ENCODE data around the gene PPP1R12B. TPM values are rescaled to one million over a fixed set of nuclear protein-coding genes. Genes with fewer than 3 reads are reported as not detected.
"Not testable (repeated sequence)": the region's sequence is repeated elsewhere in the genome, so short reads cannot be mapped to it uniquely, and the experiment has no call there.

The PPP1R12B gene
- total and polyA plus RNA-seq, 2 donors: 7.5 to 8.2 TPM

- Histone ChIP-seq H3K27me3 (ENCODE audit: control insufficient read depth in 2 of 2, insufficient read depth in 1 of 2, low read length in 1 of 2) (no peaks in the 10 kb centered on the region), H3K9me3 (ENCODE audit: control insufficient read depth in 2 of 2, insufficient read depth in 1 of 2, low read length in 1 of 2) (no peaks in the 10 kb centered on the region), H3K36me3 (ENCODE audit: control insufficient read depth in 2 of 2, insufficient read depth in 2 of 2, low read length in 1 of 2) (no peaks in the 10 kb centered on the region), H3K27ac (ENCODE audit: low read depth in 1 of 2, low read length in 1 of 2) (no peak overlapping the region), H3K4me1 (ENCODE audit: control insufficient read depth in 2 of 2, insufficient read depth in 2 of 2, low read length in 2 of 2) (no peaks in the 10 kb centered on the region), H3K4me3 (ENCODE audit: low read length in 2 of 2) (no peak overlapping the region)
- 99% methylated on average over 2 of the region's 2 CpGs for WGBS
- no peak for DNase-seq (ENCODE audit: low read depth in 6 of 9, low spot score in 9 of 9)
Measured at GRCh38 chr1:202362212-202362611, 13.7 kb downstream of the PPP1R12B start.

- H3K27ac ChIP-seq (ENCODE audit: low read depth in 1 of 2, low read length in 1 of 2): no peak overlapping the region
- H3K9me3 ChIP-seq (ENCODE audit: control insufficient read depth in 2 of 2, insufficient read depth in 1 of 2, low read length in 1 of 2): no peaks in the 10 kb centered on the region
- no peaks in the 10 kb centered on the region for H3K27me3 ChIP-seq (ENCODE audit: control insufficient read depth in 2 of 2, insufficient read depth in 1 of 2, low read length in 1 of 2)
- DNase-seq (ENCODE audit: low read depth in 6 of 9, low spot score in 9 of 9): no peak
- H3K4me3 ChIP-seq (ENCODE audit: low read length in 2 of 2): no peak overlapping the region
- no peaks in the 10 kb centered on the region for H3K4me1 ChIP-seq (ENCODE audit: control insufficient read depth in 2 of 2, insufficient read depth in 2 of 2, low read length in 2 of 2)
- no peaks in the 10 kb centered on the region for H3K36me3 ChIP-seq (ENCODE audit: control insufficient read depth in 2 of 2, insufficient read depth in 2 of 2, low read length in 1 of 2)
- WGBS: 88% methylated on average over 4 of the region's 4 CpGs
Measured at GRCh38 chr1:202365092-202365815, 16.8 kb downstream of the PPP1R12B start.

- WGBS: 97% methylated on average over 1 of the region's 1 CpG
- H3K9me3 ChIP-seq (ENCODE audit: control insufficient read depth in 2 of 2, insufficient read depth in 1 of 2, low read length in 1 of 2): no peaks in the 10 kb centered on the region
- no peaks in the 10 kb centered on the region for H3K36me3 ChIP-seq (ENCODE audit: control insufficient read depth in 2 of 2, insufficient read depth in 2 of 2, low read length in 1 of 2)
- DNase-seq (ENCODE audit: low read depth in 6 of 9, low spot score in 9 of 9): no peak
- no peak overlapping the region for H3K4me3 ChIP-seq (ENCODE audit: low read length in 2 of 2)
- no peak overlapping the region for H3K27ac ChIP-seq (ENCODE audit: low read depth in 1 of 2, low read length in 1 of 2)
- H3K27me3 ChIP-seq (ENCODE audit: control insufficient read depth in 2 of 2, insufficient read depth in 1 of 2, low read length in 1 of 2): no peaks in the 10 kb centered on the region
- H3K4me1 ChIP-seq (ENCODE audit: control insufficient read depth in 2 of 2, insufficient read depth in 2 of 2, low read length in 2 of 2): no peaks in the 10 kb centered on the region
Measured at GRCh38 chr1:202367271-202367670, 18.8 kb downstream of the PPP1R12B start.

- WGBS: 98% methylated on average over 4 of the region's 4 CpGs
- DNase-seq (ENCODE audit: low read depth in 6 of 9, low spot score in 9 of 9); H3K27me3 ChIP-seq (ENCODE audit: control insufficient read depth in 2 of 2, insufficient read depth in 1 of 2, low read length in 1 of 2); H3K4me3 ChIP-seq (ENCODE audit: low read length in 2 of 2); H3K9me3 ChIP-seq (ENCODE audit: control insufficient read depth in 2 of 2, insufficient read depth in 1 of 2, low read length in 1 of 2); H3K4me1 ChIP-seq (ENCODE audit: control insufficient read depth in 2 of 2, insufficient read depth in 2 of 2, low read length in 2 of 2); H3K27ac ChIP-seq (ENCODE audit: low read depth in 1 of 2, low read length in 1 of 2); H3K36me3 ChIP-seq (ENCODE audit: control insufficient read depth in 2 of 2, insufficient read depth in 2 of 2, low read length in 1 of 2): not testable (repeated sequence)
Measured at GRCh38 chr1:202370906-202371305, 22.4 kb downstream of the PPP1R12B start.

- no peak for DNase-seq (ENCODE audit: low read depth in 6 of 9, low spot score in 9 of 9)
- H3K27ac ChIP-seq (ENCODE audit: low read depth in 1 of 2, low read length in 1 of 2): no peak overlapping the region
- H3K4me1 ChIP-seq (ENCODE audit: control insufficient read depth in 2 of 2, insufficient read depth in 2 of 2, low read length in 2 of 2): no peaks in the 10 kb centered on the region
- H3K27me3 ChIP-seq (ENCODE audit: control insufficient read depth in 2 of 2, insufficient read depth in 1 of 2, low read length in 1 of 2): no peaks in the 10 kb centered on the region
- H3K36me3 ChIP-seq (ENCODE audit: control insufficient read depth in 2 of 2, insufficient read depth in 2 of 2, low read length in 1 of 2): no peaks in the 10 kb centered on the region
- no peaks in the 10 kb centered on the region for H3K9me3 ChIP-seq (ENCODE audit: control insufficient read depth in 2 of 2, insufficient read depth in 1 of 2, low read length in 1 of 2)
- no peak overlapping the region for H3K4me3 ChIP-seq (ENCODE audit: low read length in 2 of 2)
Measured at GRCh38 chr1:202374099-202374498, 25.6 kb downstream of the PPP1R12B start.

GRCh38 chr1:202375175-202375574, 26.7 kb downstream of the PPP1R12B start:
- H3K27me3 ChIP-seq (ENCODE audit: control insufficient read depth in 2 of 2, insufficient read depth in 1 of 2, low read length in 1 of 2); DNase-seq (ENCODE audit: low read depth in 6 of 9, low spot score in 9 of 9); H3K4me3 ChIP-seq (ENCODE audit: low read length in 2 of 2); H3K9me3 ChIP-seq (ENCODE audit: control insufficient read depth in 2 of 2, insufficient read depth in 1 of 2, low read length in 1 of 2); H3K36me3 ChIP-seq (ENCODE audit: control insufficient read depth in 2 of 2, insufficient read depth in 2 of 2, low read length in 1 of 2); H3K27ac ChIP-seq (ENCODE audit: low read depth in 1 of 2, low read length in 1 of 2); H3K4me1 ChIP-seq (ENCODE audit: control insufficient read depth in 2 of 2, insufficient read depth in 2 of 2, low read length in 2 of 2): not testable (repeated sequence)
- WGBS: 96% methylated on average over 3 of the region's 3 CpGs

GRCh38 chr1:202376247-202376646, 27.7 kb downstream of the PPP1R12B start:
- no peaks in the 10 kb centered on the region for H3K27me3 ChIP-seq (ENCODE audit: control insufficient read depth in 2 of 2, insufficient read depth in 1 of 2, low read length in 1 of 2)
- H3K4me1 ChIP-seq (ENCODE audit: control insufficient read depth in 2 of 2, insufficient read depth in 2 of 2, low read length in 2 of 2): no peaks in the 10 kb centered on the region
- H3K36me3 ChIP-seq (ENCODE audit: control insufficient read depth in 2 of 2, insufficient read depth in 2 of 2, low read length in 1 of 2): no peaks in the 10 kb centered on the region
- no peak for DNase-seq (ENCODE audit: low read depth in 6 of 9, low spot score in 9 of 9)
- 71% methylated on average over 1 of the region's 1 CpG for WGBS
- H3K9me3 ChIP-seq (ENCODE audit: control insufficient read depth in 2 of 2, insufficient read depth in 1 of 2, low read length in 1 of 2): no peaks in the 10 kb centered on the region
- H3K4me3 ChIP-seq (ENCODE audit: low read length in 2 of 2): no peak overlapping the region
- no peak overlapping the region for H3K27ac ChIP-seq (ENCODE audit: low read depth in 1 of 2, low read length in 1 of 2)

GRCh38 chr1:202379884-202380529, 31.5 kb downstream of the PPP1R12B start:
- not testable (repeated sequence) for H3K9me3 ChIP-seq (ENCODE audit: control insufficient read depth in 2 of 2, insufficient read depth in 1 of 2, low read length in 1 of 2); H3K4me1 ChIP-seq (ENCODE audit: control insufficient read depth in 2 of 2, insufficient read depth in 2 of 2, low read length in 2 of 2); H3K4me3 ChIP-seq (ENCODE audit: low read length in 2 of 2); H3K27me3 ChIP-seq (ENCODE audit: control insufficient read depth in 2 of 2, insufficient read depth in 1 of 2, low read length in 1 of 2); H3K27ac ChIP-seq (ENCODE audit: low read depth in 1 of 2, low read length in 1 of 2); H3K36me3 ChIP-seq (ENCODE audit: control insufficient read depth in 2 of 2, insufficient read depth in 2 of 2, low read length in 1 of 2)
- 51% methylated on average over 4 of the region's 4 CpGs for WGBS
- DNase-seq (ENCODE audit: low read depth in 6 of 9, low spot score in 9 of 9): peak in 6 of 9 donors; percentile 4 to 40 (median 12)

GRCh38 chr1:202380535-202380934, 32.0 kb downstream of the PPP1R12B start:
- H3K4me1 ChIP-seq (ENCODE audit: control insufficient read depth in 2 of 2, insufficient read depth in 2 of 2, low read length in 2 of 2); H3K9me3 ChIP-seq (ENCODE audit: control insufficient read depth in 2 of 2, insufficient read depth in 1 of 2, low read length in 1 of 2); H3K4me3 ChIP-seq (ENCODE audit: low read length in 2 of 2); H3K27ac ChIP-seq (ENCODE audit: low read depth in 1 of 2, low read length in 1 of 2); H3K27me3 ChIP-seq (ENCODE audit: control insufficient read depth in 2 of 2, insufficient read depth in 1 of 2, low read length in 1 of 2); H3K36me3 ChIP-seq (ENCODE audit: control insufficient read depth in 2 of 2, insufficient read depth in 2 of 2, low read length in 1 of 2); DNase-seq (ENCODE audit: low read depth in 6 of 9, low spot score in 9 of 9): not testable (repeated sequence)
- WGBS: 93% methylated on average over 2 of the region's 2 CpGs

All from thymus (tissue), 11 donors.